CD14-positive monocyte (primary cell): Measurements from ENCODE around the gene LRP8. TPM values are rescaled to one million over a fixed set of nuclear protein-coding genes. Genes with fewer than 3 reads are reported as not detected.

Experiments used
- DNase-seq, 3 donors: peaks; one replicate each; pipeline ENCODE4 v3.0.0-alpha.2; 2011 to 2022
- H2AFZ ChIP-seq: 2 replicates; pipeline ENCODE4 v1.6.0; 2012; ENCODE audit warnings: mild to moderate bottlenecking, low read depth, low read length, inconsistent platforms; ENCODE audit not compliant: insufficient read depth, poor library complexity, severe bottlenecking
- H3K27ac ChIP-seq, 2 donors: 1 replicate in 1 of 2; 2 replicates in 1 of 2; pipeline ENCODE4 v1.5.1; 2012 to 2013; ENCODE audit warnings: low read length in 2 of 2, control low read depth in 1 of 2, inconsistent platforms in 1 of 2, low read depth in 1 of 2, mild to moderate bottlenecking in 1 of 2
- H3K27me3 ChIP-seq, 2 donors: one replicate each; pipeline versions ENCODE4 v1.6.0 to v1.6.1; 2011 to 2013; ENCODE audit warnings: low read length in 2 of 2; ENCODE audit not compliant: control insufficient read depth in 2 of 2, insufficient read depth in 2 of 2
- H3K36me3 ChIP-seq, 2 donors: replicated peaks in 1 of 2; 1 replicate in 1 of 2; 2 replicates in 1 of 2; pipeline versions ENCODE4 v1.5.1 to v1.6.1; 2012 to 2013; ENCODE audit warnings: low read length in 2 of 2, control low read depth in 1 of 2, inconsistent platforms in 1 of 2, mild to moderate bottlenecking in 1 of 2; ENCODE audit not compliant: insufficient read depth in 2 of 2, control insufficient read depth in 1 of 2
- H3K4me1 ChIP-seq, 2 donors: 1 replicate in 1 of 2; 2 replicates in 1 of 2; pipeline versions ENCODE4 v1.5.1 to v1.6.1; 2012 to 2013; ENCODE audit warnings: low read length in 2 of 2, control low read depth in 1 of 2, inconsistent platforms in 1 of 2, mild to moderate bottlenecking in 1 of 2, moderate library complexity in 1 of 2; ENCODE audit not compliant: insufficient read depth in 2 of 2, control insufficient read depth in 1 of 2
- H3K4me2 ChIP-seq: replicated peaks from 2 replicates; pipeline ENCODE3; 2012; ENCODE audit warnings: low read length, moderate library complexity, mild to moderate bottlenecking; ENCODE audit not compliant: poor library complexity, severe bottlenecking; ENCODE audit errors: extremely low read depth
- H3K4me3 ChIP-seq, 3 experiments: fragments of 200-600 bp in 1 of 3; sonication (generic) in 1 of 3; replicated peaks in 1 of 3; 1 replicate in 2 of 3; 2 replicates in 1 of 3; pipeline ENCODE4 v1.5.1; 2011 to 2013; ENCODE audit warnings: low read length in 3 of 3, mild to moderate bottlenecking in 3 of 3, control low read depth in 2 of 3, low read depth in 2 of 3, inconsistent platforms in 1 of 3, moderate library complexity in 1 of 3
- H3K79me2 ChIP-seq: 2 replicates; pipeline ENCODE4 v1.6.0; 2012; ENCODE audit warnings: mild to moderate bottlenecking, control low read depth, inconsistent platforms, low read length, moderate library complexity; ENCODE audit not compliant: insufficient read depth
- H3K9ac ChIP-seq: 2 replicates; pipeline ENCODE4 v1.6.0; 2017; ENCODE audit warnings: low read length, mild to moderate bottlenecking; ENCODE audit not compliant: insufficient read depth, poor library complexity, severe bottlenecking
- H3K9me3 ChIP-seq, 2 donors: replicated peaks in 1 of 2; 1 replicate in 1 of 2; 2 replicates in 1 of 2; pipeline versions ENCODE4 v1.5.1 to v1.6.1; 2012 to 2013; ENCODE audit warnings: low read length in 2 of 2, control low read depth in 1 of 2; ENCODE audit not compliant: control insufficient read depth in 1 of 2, insufficient read depth in 1 of 2
- H4K20me1 ChIP-seq: 2 replicates; pipeline ENCODE4 v1.6.0; 2012; ENCODE audit warnings: mild to moderate bottlenecking, low read length, control low read depth, moderate library complexity; ENCODE audit not compliant: insufficient read depth
- H3K27ac Mint-ChIP-seq, 7 donors: one replicate each; pipeline ENCODE4 v1.8.0; 2020; ENCODE audit warnings: mild to moderate bottlenecking in 7 of 7, mixed read lengths in 7 of 7, moderate library complexity in 6 of 7, inconsistent platforms in 2 of 7
- H3K27me3 Mint-ChIP-seq, 3 donors: one replicate each; pipeline ENCODE4 v1.8.0; 2021 to 2022; ENCODE audit warnings: low read depth in 3 of 3, mild to moderate bottlenecking in 3 of 3, mixed read lengths in 3 of 3, moderate library complexity in 3 of 3, inconsistent platforms in 1 of 3
- H3K36me3 Mint-ChIP-seq, 2 donors: one replicate each; pipeline ENCODE4 v1.8.0; 2020; ENCODE audit warnings: mixed read lengths in 2 of 2, inconsistent platforms in 1 of 2, mild to moderate bottlenecking in 1 of 2
- H3K4me1 Mint-ChIP-seq: one replicate; pipeline ENCODE4 v1.8.0; 2020; ENCODE audit warnings: mild to moderate bottlenecking, mixed read lengths
- H3K4me3 Mint-ChIP-seq, 2 donors: one replicate each; pipeline ENCODE4 v1.8.0; 2020; ENCODE audit warnings: mild to moderate bottlenecking in 2 of 2, mixed read lengths in 2 of 2, moderate library complexity in 1 of 2
- H3K9me3 Mint-ChIP-seq, 7 donors: one replicate each; pipeline ENCODE4 v1.8.0; 2020 to 2022; ENCODE audit warnings: mixed read lengths in 7 of 7, mild to moderate bottlenecking in 6 of 7, moderate library complexity in 6 of 7, inconsistent platforms in 2 of 7
- CTCF ChIP-seq: fragments of 200-600 bp; IDR thresholded peaks from one replicate; pipeline ENCODE4 v1.8.0; 2022; ENCODE audit warnings: antibody characterized with exemption, mild to moderate bottlenecking
- WGBS: methylation state at CpG from one replicate; pipeline ENCODE4 v1.1.5; 2013; ENCODE audit warnings: missing lambda C conversion rate; ENCODE audit not compliant: insufficient coverage; 5-methylcytosine and 5-hydroxymethylcytosine counted together
- intact Hi-C, 2 donors: fragments of 100-400 bp; cut with micrococcal nuclease; formaldehyde crosslinking; loops; one replicate each; pipeline versions ENCODE4 v1.15.0 to v1.15.1; 2023
- polyA plus RNA-seq, 3 donors: library from polyadenylated mRNA; depleted of rRNA in 1 of 3; unstranded in 2 of 3; stranded (reverse) in 1 of 3; fragments of 300-500 nt in 2 of 3; fragments of >200 nt in 1 of 3; fragmentation: Illumina TruSeq in 2 of 3; gene quantifications; 1 replicate in 2 of 3; 2 replicates in 1 of 3; pipeline ENCODE4 v1.2.3, GENCODE V29; 2012 to 2021

LRP8 gene
- polyA plus RNA-seq, 3 donors: 0.76 to 11.3 (median 0.95) TPM

- Mint-ChIP-seq H3K36me3 (no peaks in the 10 kb centered on the region), H3K27ac (no peak overlapping the region), H3K27me3 (peaks cover 0 to 4% (median 3%) of the 10 kb centered on the region in 3 donors), H3K4me1 (no peaks in the 10 kb centered on the region), H3K9me3 (no peaks in the 10 kb centered on the region), H3K4me3 (no peak overlapping the region)
- H4K20me1 ChIP-seq: no peaks in the 10 kb centered on the region
- no peaks in the 10 kb centered on the region for H3K36me3 ChIP-seq
- no peaks in the 10 kb centered on the region for H3K27me3 ChIP-seq
- TF ChIP-seq CTCF: no peak
- no peaks in the 10 kb centered on the region for H3K79me2 ChIP-seq
- no peak for DNase-seq
- intact Hi-C loops: no loop called here
- 75% methylated on average over 4 of the region's 5 CpGs for WGBS
- no peak overlapping the region for H3K4me3 ChIP-seq
- no peak overlapping the region for H3K9ac ChIP-seq
- H3K4me2 ChIP-seq: no peak overlapping the region
- H3K4me1 ChIP-seq: no peaks in the 10 kb centered on the region
- no peaks in the 10 kb centered on the region for H3K9me3 ChIP-seq
- no peak overlapping the region for H2AFZ ChIP-seq
- no peak overlapping the region for H3K27ac ChIP-seq
These were observed 21.5 kb upstream of the LRP8 start for GRCh38 chr1:53349369-53349835.

GRCh38 chr1:53348486-53349368 lies 20.9 kb upstream of the LRP8 start:
- intact Hi-C loops: no loop called here
- H3K36me3 ChIP-seq: no peaks in the 10 kb centered on the region
- no peak overlapping the region for H3K9ac ChIP-seq
- H3K9me3 ChIP-seq: no peaks in the 10 kb centered on the region
- H3K27ac Mint-ChIP-seq: no peak overlapping the region
- no peaks in the 10 kb centered on the region for H3K27me3 ChIP-seq
- WGBS: 84% methylated on average over 10 of the region's 21 CpGs
- DNase-seq: no peak
- H3K4me1 ChIP-seq: no peaks in the 10 kb centered on the region
- H3K4me3 ChIP-seq: no peak overlapping the region
- no peak overlapping the region for H3K27ac ChIP-seq
- H3K4me2 ChIP-seq: no peak overlapping the region
- H3K4me3 Mint-ChIP-seq: no peak overlapping the region
- H3K27me3 Mint-ChIP-seq: peaks cover 0 to 4% (median 3%) of the 10 kb centered on the region in 3 donors
- no peaks in the 10 kb centered on the region for H3K4me1 Mint-ChIP-seq
- H3K9me3 Mint-ChIP-seq: no peaks in the 10 kb centered on the region
- H3K36me3 Mint-ChIP-seq: no peaks in the 10 kb centered on the region
- H3K79me2 ChIP-seq: no peaks in the 10 kb centered on the region
- no peaks in the 10 kb centered on the region for H4K20me1 ChIP-seq
- no peak overlapping the region for H2AFZ ChIP-seq
- TF ChIP-seq CTCF: no peak
